Hepatocyte (in vitro differentiated cells): Measurements from ENCODE around the gene OR52K2. TPM values are rescaled to one million over a fixed set of nuclear protein-coding genes. Genes with fewer than 3 reads are reported as not detected.

Experiments
- DNase-seq: peaks from one replicate; pipeline ENCODE4 v3.0.0-alpha.2; 2016; ENCODE audit warnings: low spot score
- H2AFZ ChIP-seq: fragments of 200-600 bp; sonication (generic); 2 replicates; pipeline ENCODE4 v1.6.0; 2016; ENCODE audit warnings: antibody characterized with exemption, mild to moderate bottlenecking
- H3K27ac ChIP-seq: fragments of 200-600 bp; sonication (generic); 2 replicates; pipeline ENCODE4 v1.5.1; 2016; ENCODE audit warnings: mild to moderate bottlenecking
- H3K27me3 ChIP-seq: fragments of 200-600 bp; sonication (generic); 2 replicates; pipeline ENCODE4 v1.6.1; 2016
- H3K36me3 ChIP-seq: fragments of 200-600 bp; sonication (generic); replicated peaks from 2 replicates; pipeline ENCODE4 v1.5.1; 2016; ENCODE audit warnings: low read depth; ENCODE audit not compliant: insufficient read depth
- H3K4me1 ChIP-seq: fragments of 200-600 bp; sonication (generic); 2 replicates; pipeline ENCODE4 v1.5.1; 2016; ENCODE audit warnings: mild to moderate bottlenecking, moderate library complexity; ENCODE audit not compliant: insufficient read depth
- H3K4me2 ChIP-seq: fragments of 200-600 bp; sonication (generic); 2 replicates; pipeline ENCODE4 v1.6.0; 2016
- H3K4me3 ChIP-seq: fragments of 200-600 bp; sonication (generic); 2 replicates; pipeline ENCODE4 v1.5.1; 2016; ENCODE audit warnings: mild to moderate bottlenecking
- H3K79me2 ChIP-seq: fragments of 200-600 bp; sonication (generic); 2 replicates; pipeline ENCODE4 v1.6.0; 2017; ENCODE audit warnings: mild to moderate bottlenecking
- H3K9me2 ChIP-seq: fragments of 200-600 bp; sonication (generic); replicated peaks from 2 replicates; pipeline ENCODE4 v1.6.0; 2017; ENCODE audit warnings: mild to moderate bottlenecking; ENCODE audit not compliant: insufficient read depth
- H3K9me3 ChIP-seq: fragments of 200-600 bp; sonication (generic); 2 replicates; pipeline ENCODE4 v1.5.1; 2016; ENCODE audit warnings: low read depth, mild to moderate bottlenecking
- H4K20me1 ChIP-seq: fragments of 200-600 bp; sonication (generic); 2 replicates; pipeline ENCODE4 v1.6.0; 2016; ENCODE audit warnings: mild to moderate bottlenecking; ENCODE audit not compliant: insufficient read depth, poor library complexity, severe bottlenecking
- EZH2 ChIP-seq: fragments of 200-600 bp; sonication (generic); IDR thresholded peaks from 2 replicates; pipeline ENCODE4 v1.6.1; 2016; ENCODE audit warnings: antibody characterized with exemption, mild to moderate bottlenecking, borderline replicate concordance
- EZH2phosphoT487 ChIP-seq: fragments of 200-600 bp; sonication (generic); IDR thresholded peaks from one replicate; pipeline ENCODE4 v1.6.1; 2018; ENCODE audit warnings: antibody characterized with exemption, mild to moderate bottlenecking, low read depth, moderate library complexity; ENCODE audit not compliant: unreplicated experiment, severe bottlenecking
- WGBS: methylation state at CpG from one replicate; pipeline ENCODE4 v1.1.6; 2016; ENCODE audit warnings: low lambda C conversion rate; ENCODE audit errors: missing lambda C conversion rate; 5-methylcytosine and 5-hydroxymethylcytosine counted together
- polyA plus RNA-seq: library from polyadenylated mRNA; unstranded; fragments of >200 nt; fragmentation: Nextera tagmentation; extraction: Ambion mirVana; gene quantifications from 2 replicates; pipeline ENCODE4 v1.2.1, GENCODE V29; 2016
- total RNA-seq: library from RNA; depleted of rRNA; stranded (reverse); fragments of >200 nt; gene quantifications from 2 replicates; pipeline ENCODE4 v1.2.3, GENCODE V29; 2014
- TF ChIP-seq, protein P1 (sequence below): fragments of 200-600 bp; sonication (generic); IDR thresholded peaks from 2 replicates; pipeline ENCODE4 v1.5.1; 2016; ENCODE audit warnings: antibody characterized with exemption, mild to moderate bottlenecking; ENCODE audit not compliant: poor library complexity

The OR52K2 gene
- total and polyA plus RNA-seq, 2 experiments from 2014 or later: not detected

DNA sequence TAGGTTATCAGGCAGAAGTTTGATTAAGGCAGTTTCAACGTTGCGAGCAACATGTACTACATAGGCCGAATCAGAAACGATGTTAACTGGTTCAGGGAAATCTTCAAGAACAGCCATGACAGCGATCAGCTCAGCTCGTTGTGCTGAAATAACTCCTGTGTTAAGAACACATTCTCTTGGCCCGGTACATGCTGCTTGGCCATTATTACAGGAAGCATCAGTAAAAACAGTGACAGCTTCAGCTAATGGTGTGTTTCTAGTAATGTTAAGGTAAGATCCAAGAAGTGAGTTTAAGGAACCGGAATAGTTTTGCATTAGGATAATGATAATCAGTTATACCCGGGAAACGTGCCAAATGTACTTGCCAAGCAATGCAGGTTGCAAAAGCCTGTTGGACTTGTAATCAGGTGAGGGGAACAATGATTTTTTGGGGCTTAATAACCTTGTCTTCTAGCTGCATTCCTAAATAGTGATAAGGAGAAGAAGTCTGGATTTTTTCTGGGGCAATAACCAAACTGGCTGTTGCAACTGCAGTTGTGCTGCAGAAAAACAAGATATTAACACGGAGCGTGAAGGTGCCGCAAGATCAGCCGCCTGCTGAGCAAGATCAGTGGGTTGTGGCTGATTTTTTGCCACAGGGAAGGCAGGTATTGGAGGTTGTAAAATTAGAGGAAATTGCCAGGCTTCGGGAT lies 47.6 kb downstream of the OR52K2 start:
- no peak for DNase-seq
- Histone ChIP-seq H2AFZ (no peak overlapping the region), H3K36me3 (no peaks in the 10 kb centered on the region), H3K27ac (no peak overlapping the region), H3K9me3 (no peaks in the 10 kb centered on the region), H3K27me3 (peaks cover 17% of the 10 kb centered on the region), H3K4me2 (peak overlapping the region; percentile 55), H3K9me2 (no peaks in the 10 kb centered on the region), H3K4me3 (no peak overlapping the region), H3K4me1 (peaks cover 8% of the 10 kb centered on the region), H3K79me2 (no peaks in the 10 kb centered on the region), H4K20me1 (no peaks in the 10 kb centered on the region)
- TF ChIP-seq, protein P1, sequence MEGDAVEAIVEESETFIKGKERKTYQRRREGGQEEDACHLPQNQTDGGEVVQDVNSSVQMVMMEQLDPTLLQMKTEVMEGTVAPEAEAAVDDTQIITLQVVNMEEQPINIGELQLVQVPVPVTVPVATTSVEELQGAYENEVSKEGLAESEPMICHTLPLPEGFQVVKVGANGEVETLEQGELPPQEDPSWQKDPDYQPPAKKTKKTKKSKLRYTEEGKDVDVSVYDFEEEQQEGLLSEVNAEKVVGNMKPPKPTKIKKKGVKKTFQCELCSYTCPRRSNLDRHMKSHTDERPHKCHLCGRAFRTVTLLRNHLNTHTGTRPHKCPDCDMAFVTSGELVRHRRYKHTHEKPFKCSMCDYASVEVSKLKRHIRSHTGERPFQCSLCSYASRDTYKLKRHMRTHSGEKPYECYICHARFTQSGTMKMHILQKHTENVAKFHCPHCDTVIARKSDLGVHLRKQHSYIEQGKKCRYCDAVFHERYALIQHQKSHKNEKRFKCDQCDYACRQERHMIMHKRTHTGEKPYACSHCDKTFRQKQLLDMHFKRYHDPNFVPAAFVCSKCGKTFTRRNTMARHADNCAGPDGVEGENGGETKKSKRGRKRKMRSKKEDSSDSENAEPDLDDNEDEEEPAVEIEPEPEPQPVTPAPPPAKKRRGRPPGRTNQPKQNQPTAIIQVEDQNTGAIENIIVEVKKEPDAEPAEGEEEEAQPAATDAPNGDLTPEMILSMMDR: no peak
- TF ChIP-seq EZH2phosphoT487: no peak
- TF ChIP-seq EZH2: no peak
- 68% methylated on average over 15 of the region's 15 CpGs for WGBS

Other genes starting within 250 kb of the OR52K2 start
- not detected in 2 replicates for gene OR52B4, start 80.9 kb upstream of the OR52K2 start, total RNA-seq
- gene OR52B4, start 80.9 kb upstream of the OR52K2 start, polyA plus RNA-seq: not detected in 2 replicates
- gene TRIM21, start 55.6 kb upstream of the OR52K2 start, total RNA-seq: 17.4 and 22.5 TPM in 2 replicates
- 15.7 and 20.3 TPM in 2 replicates for gene TRIM21, start 55.6 kb upstream of the OR52K2 start, polyA plus RNA-seq
- 0.04 and 0.07 TPM in 2 replicates for gene OR52K1, start 33.4 kb downstream of the OR52K2 start, total RNA-seq
- gene OR52K1, start 33.4 kb downstream of the OR52K2 start, polyA plus RNA-seq: not detected in 2 replicates
- 0.27 TPM in 1 of 2 replicates, not detected in the other for gene OR52M1, start 95.9 kb downstream of the OR52K2 start, total RNA-seq
- gene OR52M1, start 95.9 kb downstream of the OR52K2 start, polyA plus RNA-seq: not detected in 2 replicates
- gene OR52I2, start 132.4 kb downstream of the OR52K2 start, total RNA-seq: not detected in 2 replicates
- gene OR52I2, start 132.4 kb downstream of the OR52K2 start, polyA plus RNA-seq: not detected in 2 replicates
- gene OR52I1, start 144.7 kb downstream of the OR52K2 start, total RNA-seq: not detected in 2 replicates
- not detected in 2 replicates for gene OR52I1, start 144.7 kb downstream of the OR52K2 start, polyA plus RNA-seq
- gene TRIM68, start 158.9 kb downstream of the OR52K2 start, total RNA-seq: 16.1 and 19.8 TPM in 2 replicates
- gene TRIM68, start 158.9 kb downstream of the OR52K2 start, polyA plus RNA-seq: 5.9 and 8.3 TPM in 2 replicates
- not detected in 2 replicates for gene OR51D1, start 188.2 kb downstream of the OR52K2 start, total RNA-seq
- gene OR51D1, start 188.2 kb downstream of the OR52K2 start, polyA plus RNA-seq: not detected in 2 replicates
- 1.2 and 1.3 TPM in 2 replicates for gene OR51E1, start 194.7 kb downstream of the OR52K2 start, total RNA-seq
- gene OR51E1, start 194.7 kb downstream of the OR52K2 start, polyA plus RNA-seq: 0.92 and 2.2 TPM in 2 replicates
- 0.28 and 0.30 TPM in 2 replicates for gene OR51E2, start 248.6 kb downstream of the OR52K2 start, total RNA-seq
- gene OR51E2, start 248.6 kb downstream of the OR52K2 start, polyA plus RNA-seq: 0.43 and 0.57 TPM in 2 replicates